Right kidney (tissue), 1 donor: Measurements from ENCODE around the gene P2RX2.
"Not testable (repeated sequence)": the region's sequence is repeated elsewhere in the genome, so short reads cannot be mapped to it uniquely, and the experiment has no call there.

Experiments used
- DNase-seq: peaks from one replicate; pipeline ENCODE4 v3.0.0-alpha.2; 2016

P2RX2 gene

GRCh38 chr12:132583736-132584135 is 34.8 kb upstream of the P2RX2 start:
- peak; percentile 54 for DNase-seq

GRCh38 chr12:132584429-132584828 is 34.1 kb upstream of the P2RX2 start:
- no peak for DNase-seq

DNA sequence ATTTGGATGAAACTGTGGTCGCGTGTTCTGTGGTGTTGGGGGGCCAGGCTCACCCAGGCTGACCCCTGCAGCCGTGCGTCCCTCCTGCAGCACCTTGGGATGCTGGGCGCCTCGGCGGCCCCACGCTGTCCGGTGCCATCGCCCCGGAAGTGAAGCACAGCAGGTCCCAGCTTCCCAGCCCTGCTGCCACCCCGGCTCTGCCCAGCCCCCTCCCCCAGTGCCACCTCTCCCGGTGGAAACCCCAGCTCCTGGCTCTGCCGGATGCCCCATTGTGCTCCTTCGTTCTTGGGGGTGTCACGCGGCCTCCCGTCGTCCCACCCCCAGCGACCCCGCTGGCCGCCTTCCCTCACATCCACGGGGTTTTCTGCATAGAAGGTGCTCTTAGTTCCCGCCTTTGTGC is 33.4 kb upstream of the P2RX2 start:
- DNase-seq, result no peak

GRCh38 chr12:132586929-132587328 is 31.6 kb upstream of the P2RX2 start:
- no peak for DNase-seq

DNA sequence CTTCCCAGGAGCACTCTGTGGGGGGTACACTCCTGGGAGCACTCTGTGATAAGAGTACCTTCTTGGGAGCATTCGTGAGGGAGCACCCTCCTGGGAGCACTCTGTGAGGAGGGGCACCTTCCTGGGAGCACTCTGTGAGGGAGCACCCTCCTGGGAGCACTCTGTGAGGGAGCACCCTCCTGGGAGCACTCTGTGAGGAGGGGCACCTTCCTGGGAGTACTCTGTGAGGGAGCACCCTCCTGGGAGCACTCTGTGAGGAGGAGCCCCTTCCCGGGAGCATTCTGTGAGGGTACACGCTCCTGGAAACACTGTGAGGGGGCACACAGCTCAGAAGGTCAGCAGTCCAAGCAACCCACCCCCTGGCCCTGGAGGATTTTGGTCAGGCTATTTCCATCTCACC is 30.8 kb upstream of the P2RX2 start:
- no peak for DNase-seq

- no peak for DNase-seq
These were observed 30.3 kb upstream of the P2RX2 start for GRCh38 chr12:132588319-132588718.

GRCh38 chr12:132588821-132589669 is 29.5 kb upstream of the P2RX2 start:
- DNase-seq, result no peak

DNA sequence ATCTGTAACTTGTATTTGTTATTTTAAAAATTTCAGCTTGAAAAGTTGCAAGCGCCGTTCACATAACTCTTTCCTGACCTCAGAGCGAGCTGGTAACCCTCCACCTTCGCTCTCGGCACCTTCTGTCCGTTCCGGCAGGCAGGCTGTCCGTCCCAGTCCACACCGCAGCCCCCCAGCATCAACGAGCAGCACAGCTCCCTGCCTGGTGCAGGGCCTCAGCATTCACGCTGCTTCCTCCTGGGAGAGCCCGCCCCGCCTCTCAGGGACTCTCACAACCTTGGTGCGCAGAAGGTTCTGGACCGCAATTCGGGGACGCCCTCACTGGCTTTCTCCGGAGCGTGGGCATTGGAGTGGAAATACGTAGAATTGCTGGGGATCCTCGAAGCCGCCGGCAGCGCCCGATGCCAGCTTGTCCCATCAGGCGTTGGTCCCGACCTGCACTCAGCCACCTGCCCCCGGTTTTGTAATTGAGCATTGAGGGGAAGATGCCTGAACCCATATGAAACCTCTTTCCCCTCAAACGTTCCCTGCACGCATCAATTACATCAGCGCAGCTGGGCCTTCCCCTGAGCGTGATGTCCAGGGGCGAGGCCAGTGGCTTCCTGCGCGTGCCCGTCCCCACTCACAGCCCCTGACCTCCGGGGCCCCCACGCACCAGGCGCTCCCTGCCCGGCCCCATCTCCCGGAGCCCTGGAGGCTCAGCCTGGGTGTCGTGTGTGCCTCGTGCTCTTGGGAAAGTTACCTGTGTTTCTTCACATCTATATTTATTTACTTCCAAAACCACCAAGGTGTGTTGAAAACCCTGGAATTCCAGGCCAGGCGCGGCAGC is 27.3 kb upstream of the P2RX2 start:
- DNase-seq, result no peak

- no peak for DNase-seq
These were observed 26.1 kb upstream of the P2RX2 start for GRCh38 chr12:132592282-132592970.

DNA sequence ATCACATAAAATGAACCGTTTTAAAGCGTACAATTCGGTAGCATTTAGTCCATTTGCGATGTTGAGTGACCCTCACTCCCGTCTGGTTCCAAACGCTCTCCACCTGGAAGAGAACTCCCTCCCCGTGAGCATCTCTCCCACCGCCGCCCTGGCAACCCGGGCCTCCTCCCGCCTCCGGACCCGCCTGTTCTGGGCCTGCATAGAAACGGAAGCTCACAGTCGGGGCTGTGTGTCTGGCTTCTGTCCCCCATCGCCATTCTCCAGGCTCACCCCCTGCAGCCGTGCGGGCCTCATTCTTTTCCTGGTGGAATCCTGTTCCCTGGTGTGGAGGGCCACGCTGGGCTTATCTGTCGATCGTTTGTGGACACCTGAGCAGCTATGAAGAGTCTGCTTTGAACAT is 25.5 kb upstream of the P2RX2 start:
- DNase-seq, result no peak

DNA sequence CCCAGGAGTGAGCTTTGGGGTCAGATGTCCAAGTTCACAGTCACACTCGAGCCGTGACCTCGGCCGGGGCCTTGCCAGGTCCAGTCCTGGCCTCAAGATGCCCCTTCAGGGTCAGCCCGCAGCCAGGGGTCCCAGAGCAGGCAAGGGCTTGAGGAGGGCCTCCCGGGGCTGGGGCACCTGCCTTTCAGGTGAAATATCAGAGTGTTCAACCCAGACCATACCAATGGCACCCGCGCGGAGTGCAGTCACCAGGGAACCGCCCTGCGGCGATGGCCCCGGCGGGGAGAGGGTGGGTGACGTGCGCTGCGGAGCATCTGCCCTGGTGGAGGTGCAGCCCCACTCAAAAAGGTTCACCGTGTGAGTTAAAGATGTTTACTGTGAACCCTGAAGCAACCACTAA is 25.1 kb upstream of the P2RX2 start:
- no peak for DNase-seq

- peak; percentile 61 for DNase-seq
These were observed 24.6 kb upstream of the P2RX2 start for GRCh38 chr12:132593938-132594358.

- no peak for DNase-seq
These were observed 23.4 kb upstream of the P2RX2 start for GRCh38 chr12:132595183-132595582.

- DNase-seq, result no peak
These were observed 22.6 kb upstream of the P2RX2 start for GRCh38 chr12:132596016-132596415.

- DNase-seq, result no peak
These were observed 21.0 kb upstream of the P2RX2 start for GRCh38 chr12:132597333-132598316.

GRCh38 chr12:132599502-132599901 is 19.1 kb upstream of the P2RX2 start:
- DNase-seq, result not testable (repeated sequence)

- peak; percentile 87 for DNase-seq
These were observed 18.2 kb upstream of the P2RX2 start for GRCh38 chr12:132600048-132601032.

GRCh38 chr12:132601171-132601883 is 17.2 kb upstream of the P2RX2 start:
- DNase-seq, result no peak

- peak; percentile 75 for DNase-seq
These were observed 15.9 kb upstream of the P2RX2 start for GRCh38 chr12:132602572-132603239.
